ENCODE results near the gene TMEM201. TPM values are rescaled to one million over a fixed set of nuclear protein-coding genes. Genes with fewer than 3 reads are reported as not detected.

The TMEM201 gene
- total and polyA plus RNA-seq, 2 of the 13 experiments (the other 11 are each of a cell fraction or from before 2014, with no cell fraction given), result 1.5 to 8.2 TPM

DNA sequence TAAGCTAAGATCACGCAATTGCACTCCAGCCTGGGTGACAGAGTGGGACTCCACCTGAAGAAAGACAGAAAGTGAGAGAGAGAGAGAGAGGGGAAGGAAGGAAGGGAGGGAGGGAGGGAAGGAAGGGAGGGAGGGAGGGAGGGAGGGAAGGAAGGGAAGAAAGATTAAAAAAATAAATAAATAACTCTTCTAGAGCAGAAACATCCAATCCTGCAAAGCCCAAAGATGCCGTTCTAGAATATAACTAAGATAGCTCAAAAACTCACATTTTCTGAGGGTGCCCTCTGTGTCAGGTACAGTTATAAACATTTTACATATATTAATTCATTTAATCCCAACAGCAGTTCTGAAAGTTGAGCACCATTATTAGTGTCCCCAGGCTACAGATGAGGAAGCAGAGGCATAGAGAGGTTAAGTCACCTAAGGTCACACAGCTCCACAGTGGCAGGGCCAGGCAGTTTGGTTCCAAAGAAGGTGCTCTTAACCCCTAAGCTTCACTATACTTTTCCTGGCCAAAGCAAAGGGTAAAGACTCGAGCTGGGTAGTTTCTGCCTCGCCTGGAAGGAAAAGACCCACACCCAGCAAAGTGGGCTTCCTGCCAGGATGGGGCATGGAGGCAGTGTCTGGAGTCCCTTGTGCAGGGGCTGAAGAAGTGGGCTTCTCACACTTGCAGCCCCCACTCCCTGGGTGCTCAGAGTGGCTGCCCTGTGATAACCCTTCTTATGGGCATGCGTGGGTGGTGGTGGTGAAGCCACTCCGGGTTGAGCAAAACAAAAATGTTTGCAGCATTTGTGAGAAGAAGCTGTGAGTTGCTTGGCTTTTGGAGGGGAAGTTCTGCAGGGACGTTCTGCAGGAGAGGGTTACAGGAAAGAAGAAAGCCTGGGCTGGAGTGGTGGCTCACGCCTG is 54.9 kb downstream of the TMEM201 start:
- Histone ChIP-seq H3K36me3 (replicated peaks in 1 of 2; ENCODE audit: control insufficient read depth in 1 of 2, insufficient read depth in 2 of 2, low read length in 2 of 2) (no peaks in the 10 kb centered on the region), H3K27me3 (ENCODE audit: control insufficient read depth in 1 of 2, insufficient read depth in 2 of 2, low read length in 2 of 2) (peaks cover 0 to 32% of the 10 kb centered on the region in 2 experiments; a peak in 4 of 5 replicates), H2AFZ (ENCODE audit: low read length) (no peak overlapping the region), H3K9me3 (ENCODE audit: low read length) (no peaks in the 10 kb centered on the region), H3K27ac (ENCODE audit: extremely low read length, insufficient read depth, low read length) (no peak overlapping the region), H3K4me2 (ENCODE audit: low read depth, low read length) (no peak overlapping the region), H4K20me1 (ENCODE audit: insufficient read depth, low read length) (no peaks in the 10 kb centered on the region), H3K9ac (ENCODE audit: insufficient read depth, low read depth, low read length) (no peak overlapping the region), H3K79me2 (ENCODE audit: insufficient read depth, low read length) (no peaks in the 10 kb centered on the region), H3K4me1 (ENCODE audit: insufficient read depth, low read length) (no peaks in the 10 kb centered on the region), H3K4me3 (replicated peaks in 1 of 3; ENCODE audit: insufficient read depth in 1 of 3, low read depth in 2 of 3, low read length in 3 of 3) (no peak overlapping the region)
- in situ Hi-C loops (cut with HindIII; ENCODE audit: extremely low pct_ligation_motif_present, low pct_unique_long_range_greater_than_20kb), result no loop called here
- POLR2A ChIA-PET, result no interaction called here
- 27% methylated on average over 8 of the region's 8 CpGs for WGBS (ENCODE audit: low lambda C conversion rate)
- FAIRE-seq (no peak), ATAC-seq (no peak), DNase-seq (ENCODE audit: low spot score) (no peak)
- BruUV-seq (replicated peaks), result no TSS peak
- intact Hi-C loops (cut with micrococcal nuclease; ENCODE audit: unreplicated experiment), result no loop called here
- CTCF ChIA-PET (ENCODE audit: low intra/inter-chr PET ratio, low total read pairs), result no interaction called here
- TF ChIP-seq HNRNPK (IDR thresholded peaks at IDR 0.05; ENCODE audit: low read depth, low read length, poor library complexity, severe bottlenecking) (peak; percentile 93), GATA4 (IDR thresholded peaks at IDR 0.05; ENCODE audit: borderline replicate concordance, low read depth) (no peak), PCBP2 (optimal IDR thresholded peaks at IDR 0.05; ENCODE audit: low read depth, low read length, poor library complexity, severe bottlenecking) (peak; percentile 38)

DNA sequence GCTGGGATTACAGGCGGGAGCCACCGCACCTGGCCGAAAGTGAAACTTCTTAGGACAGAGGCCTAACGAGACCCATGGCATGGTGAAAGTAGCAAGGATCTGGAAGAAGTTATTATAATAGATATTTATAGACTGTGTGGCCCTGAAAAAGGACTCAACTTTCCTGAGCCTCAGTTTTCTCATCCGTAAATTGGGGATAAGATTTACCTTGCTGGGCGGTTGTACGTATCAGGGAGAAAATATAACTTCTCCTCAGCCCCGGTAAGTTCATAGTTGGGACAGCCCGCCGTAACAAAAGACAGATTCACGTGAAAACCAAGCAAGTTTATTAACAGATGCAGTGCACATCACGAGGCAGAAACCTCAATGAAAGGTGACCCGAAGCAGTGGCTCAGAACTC is 57.3 kb downstream of the TMEM201 start:
- no peaks in the 10 kb centered on the region for H3K9me3 ChIP-seq (ENCODE audit: low read length)
- peaks cover 2 to 36% of the 10 kb centered on the region in 2 experiments; a peak in 4 of 5 replicates for H3K27me3 ChIP-seq (ENCODE audit: control insufficient read depth in 1 of 2, insufficient read depth in 2 of 2, low read length in 2 of 2)
- no peak overlapping the region for H2AFZ ChIP-seq (ENCODE audit: low read length)
- no peak overlapping the region for H3K9ac ChIP-seq (ENCODE audit: insufficient read depth, low read depth, low read length)
- H3K4me3 ChIP-seq (replicated peaks in 1 of 3; ENCODE audit: insufficient read depth in 1 of 3, low read depth in 2 of 3, low read length in 3 of 3), result no peak overlapping the region
- TF ChIP-seq SKIL (CRISPR knock-in tag; IDR thresholded peaks at IDR 0.05; ENCODE audit: borderline replicate concordance) (no peak), ZNF629 (CRISPR knock-in tag; conservative IDR thresholded peaks at IDR 0.05) (peak; percentile 40; the same call in 1 of the 2 replicates), ZNF777 (CRISPR knock-in tag; IDR thresholded peaks at IDR 0.05) (no peak)
- CTCF ChIA-PET (ENCODE audit: low intra/inter-chr PET ratio, low total read pairs), result interaction anchor here (0.6 kb wide), 1 partner anchor 13 kb away, joined by 4 read pairs; no protein-coding TSS in a partner anchor
- H3K27ac ChIP-seq (ENCODE audit: extremely low read length, insufficient read depth, low read length), result no peak overlapping the region
- no peak overlapping the region for H3K4me2 ChIP-seq (ENCODE audit: low read depth, low read length)
- WGBS (ENCODE audit: low lambda C conversion rate), result 56% methylated on average over 13 of the region's 13 CpGs
- H4K20me1 ChIP-seq (ENCODE audit: insufficient read depth, low read length), result no peaks in the 10 kb centered on the region
- in situ Hi-C loops (cut with HindIII; ENCODE audit: extremely low pct_ligation_motif_present, low pct_unique_long_range_greater_than_20kb) (no loop called here), intact Hi-C loops (cut with micrococcal nuclease; ENCODE audit: unreplicated experiment) (no loop called here)
- H3K36me3 ChIP-seq (replicated peaks in 1 of 2; ENCODE audit: control insufficient read depth in 1 of 2, insufficient read depth in 2 of 2, low read length in 2 of 2), result no peaks in the 10 kb centered on the region
- FAIRE-seq (no peak), ATAC-seq (no peak), DNase-seq (ENCODE audit: low spot score) (no peak)
- no peaks in the 10 kb centered on the region for H3K4me1 ChIP-seq (ENCODE audit: insufficient read depth, low read length)
- POLR2A ChIA-PET, result no interaction called here
- no peaks in the 10 kb centered on the region for H3K79me2 ChIP-seq (ENCODE audit: insufficient read depth, low read length)
- no TSS peak for BruUV-seq (replicated peaks)
